ENCODE results near the gene MAN1A1. TPM values are rescaled to one million over a fixed set of nuclear protein-coding genes. Genes with fewer than 3 reads are reported as not detected.

The MAN1A1 gene
- total RNA-seq, 2 donors from 2014 or later, result 85.4 to 109 TPM

- Histone ChIP-seq H3K36me3 (replicated peaks in 1 of 2; ENCODE audit: insufficient read depth in 1 of 2, low read depth in 2 of 2) (peaks cover 0 to 9% of the 10 kb centered on the region in 2 donors), H3K27ac (no peak overlapping the region), H3K9me3 (no peaks in the 10 kb centered on the region), H3K4me1 (no peaks in the 10 kb centered on the region), H3K27me3 (no peaks in the 10 kb centered on the region), H3K4me3 (no peak overlapping the region)
- ATAC-seq (no peak), DNase-seq (no peak)
- intact Hi-C loops (cut with DNase I), result no loop called here
- TF ChIP-seq CTCF (IDR thresholded peaks at IDR 0.05) (no peak), POLR2A (IDR thresholded peaks at IDR 0.05) (no peak)
- WGBS, 2 donors, result 90 to 97% methylated on average over 2 of the region's 2 CpGs
Measured at GRCh38 chr6:119182875-119183274, 166.7 kb downstream of the MAN1A1 start.

GRCh38 chr6:119182216-119182803, 167.3 kb downstream of the MAN1A1 start:
- H3K36me3 ChIP-seq (replicated peaks in 1 of 2; ENCODE audit: insufficient read depth in 1 of 2, low read depth in 2 of 2), result peaks cover 0 to 9% of the 10 kb centered on the region in 2 donors
- 65 to 75% methylated on average over 2 of the region's 2 CpGs for whole genome bisulfite sequencing, 2 donors

GRCh38 chr6:119181046-119181445, 168.5 kb downstream of the MAN1A1 start:
- ATAC-seq (no peak), DNase-seq (no peak)
- Histone ChIP-seq H3K9me3 (no peaks in the 10 kb centered on the region), H3K4me3 (no peak overlapping the region), H3K36me3 (replicated peaks in 1 of 2; ENCODE audit: insufficient read depth in 1 of 2, low read depth in 2 of 2) (peaks cover 0 to 9% of the 10 kb centered on the region in 2 donors), H3K4me1 (no peaks in the 10 kb centered on the region), H3K27me3 (no peaks in the 10 kb centered on the region), H3K27ac (no peak overlapping the region)
- WGBS, 2 donors, result 89 to 92% methylated on average over 1 of the region's 1 CpG
- TF ChIP-seq CTCF (IDR thresholded peaks at IDR 0.05) (no peak), POLR2A (IDR thresholded peaks at IDR 0.05) (no peak)
- intact Hi-C loops (cut with DNase I), result no loop called here

More at GRCh38 chr6:119182216-119182803, 167.3 kb downstream of the MAN1A1 start:
- Histone ChIP-seq H3K9me3 (no peaks in the 10 kb centered on the region), H3K27ac (no peak overlapping the region), H3K4me1 (no peaks in the 10 kb centered on the region), H3K27me3 (no peaks in the 10 kb centered on the region), H3K4me3 (no peak overlapping the region)
- ATAC-seq (no peak), DNase-seq (no peak)
- TF ChIP-seq POLR2A (IDR thresholded peaks at IDR 0.05) (no peak), CTCF (IDR thresholded peaks at IDR 0.05) (no peak)
- intact Hi-C loops (cut with DNase I), result no loop called here

GRCh38 chr6:119179842-119180241, 169.7 kb downstream of the MAN1A1 start:
- H3K9me3 ChIP-seq, result no peaks in the 10 kb centered on the region
- intact Hi-C loops (cut with DNase I), result no loop called here
- no peaks in the 10 kb centered on the region for H3K27me3 ChIP-seq
- H3K4me3 ChIP-seq, result no peak overlapping the region
- WGBS, 2 donors, result 90 to 92% methylated on average over 3 of the region's 3 CpGs
- no peaks in the 10 kb centered on the region for H3K4me1 ChIP-seq
- DNase-seq (no peak), ATAC-seq (no peak)
- H3K36me3 ChIP-seq (replicated peaks in 1 of 2; ENCODE audit: insufficient read depth in 1 of 2, low read depth in 2 of 2), result peaks cover 0 to 6% of the 10 kb centered on the region in 2 donors
- no peak overlapping the region for H3K27ac ChIP-seq
- no peak for TF ChIP-seq CTCF (IDR thresholded peaks at IDR 0.05)
- no peak for TF ChIP-seq POLR2A (IDR thresholded peaks at IDR 0.05)

GRCh38 chr6:119179062-119179461, 170.5 kb downstream of the MAN1A1 start:
- TF ChIP-seq CTCF (IDR thresholded peaks at IDR 0.05), result no peak
- TF ChIP-seq POLR2A (IDR thresholded peaks at IDR 0.05), result no peak
- H3K36me3 ChIP-seq (replicated peaks in 1 of 2; ENCODE audit: insufficient read depth in 1 of 2, low read depth in 2 of 2), result peaks cover 0 to 4% of the 10 kb centered on the region in 2 donors
- no peak overlapping the region for H3K4me3 ChIP-seq
- WGBS, 2 donors, result 67 to 90% methylated on average over 1 of the region's 1 CpG
- H3K9me3 ChIP-seq, result no peaks in the 10 kb centered on the region
- no peak for ATAC-seq
- H3K27me3 ChIP-seq, result no peaks in the 10 kb centered on the region
- H3K4me1 ChIP-seq, result no peaks in the 10 kb centered on the region
- no peak for DNase-seq
- no peak overlapping the region for H3K27ac ChIP-seq
- intact Hi-C loops (cut with DNase I), result no loop called here

Data from body of pancreas (tissue), 4 donors.